ENCODE data around the gene LRP6.

DNA sequence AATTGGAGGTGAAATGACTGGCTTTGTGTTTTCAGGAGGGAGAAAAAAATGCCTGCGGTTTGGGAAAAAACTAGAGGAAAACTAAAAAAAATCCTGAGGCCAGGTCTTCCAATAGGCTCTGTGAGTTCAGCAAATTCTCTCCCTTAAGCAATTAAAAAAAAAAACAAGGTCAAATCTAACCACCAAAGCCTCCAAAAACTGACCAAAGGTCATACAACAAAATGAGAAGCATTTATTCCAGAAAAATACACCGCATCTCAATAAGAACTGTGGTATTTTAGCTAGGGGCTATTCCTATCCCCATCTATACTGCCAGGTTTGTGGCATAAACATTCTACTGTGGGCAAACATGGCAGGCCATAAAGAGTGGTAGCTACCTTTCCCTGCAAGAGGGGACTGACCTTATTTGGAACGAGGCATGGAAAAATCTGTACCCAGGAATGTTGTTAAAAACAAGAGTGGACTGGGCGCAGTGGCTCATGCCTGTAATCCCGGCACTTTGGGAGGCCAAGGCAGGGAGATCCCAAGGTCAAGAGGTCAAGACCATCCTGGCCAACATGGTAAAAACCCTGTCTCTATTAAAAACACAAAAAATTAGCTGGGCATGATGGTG lies 60.0 kb downstream of the LRP6 start:
- TF ChIP-seq, protein P1, sequence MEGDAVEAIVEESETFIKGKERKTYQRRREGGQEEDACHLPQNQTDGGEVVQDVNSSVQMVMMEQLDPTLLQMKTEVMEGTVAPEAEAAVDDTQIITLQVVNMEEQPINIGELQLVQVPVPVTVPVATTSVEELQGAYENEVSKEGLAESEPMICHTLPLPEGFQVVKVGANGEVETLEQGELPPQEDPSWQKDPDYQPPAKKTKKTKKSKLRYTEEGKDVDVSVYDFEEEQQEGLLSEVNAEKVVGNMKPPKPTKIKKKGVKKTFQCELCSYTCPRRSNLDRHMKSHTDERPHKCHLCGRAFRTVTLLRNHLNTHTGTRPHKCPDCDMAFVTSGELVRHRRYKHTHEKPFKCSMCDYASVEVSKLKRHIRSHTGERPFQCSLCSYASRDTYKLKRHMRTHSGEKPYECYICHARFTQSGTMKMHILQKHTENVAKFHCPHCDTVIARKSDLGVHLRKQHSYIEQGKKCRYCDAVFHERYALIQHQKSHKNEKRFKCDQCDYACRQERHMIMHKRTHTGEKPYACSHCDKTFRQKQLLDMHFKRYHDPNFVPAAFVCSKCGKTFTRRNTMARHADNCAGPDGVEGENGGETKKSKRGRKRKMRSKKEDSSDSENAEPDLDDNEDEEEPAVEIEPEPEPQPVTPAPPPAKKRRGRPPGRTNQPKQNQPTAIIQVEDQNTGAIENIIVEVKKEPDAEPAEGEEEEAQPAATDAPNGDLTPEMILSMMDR (conservative IDR thresholded peaks at IDR 0.05; ENCODE audit: low read depth in 2 of 2): no peak
- TF ChIP-seq POLR2AphosphoS5 (IDR thresholded peaks at IDR 0.05; ENCODE audit: low read depth) (no peak), ZNF114 (CRISPR knock-in tag; IDR thresholded peaks at IDR 0.05) (no peak), EZH2phosphoT487 (IDR thresholded peaks at IDR 0.05; ENCODE audit: unreplicated experiment) (no peak), EZH2 (IDR thresholded peaks at IDR 0.05; ENCODE audit: low read depth, unreplicated experiment) (no peak), JUNB (IDR thresholded peaks at IDR 0.05; ENCODE audit: unreplicated experiment) (no peak), CREB1 (CRISPR knock-in tag; IDR thresholded peaks at IDR 0.05; ENCODE audit: low read depth) (no peak), ZNF331 (CRISPR knock-in tag; IDR thresholded peaks at IDR 0.05; ENCODE audit: low read depth) (no peak), STAT1 (IDR thresholded peaks at IDR 0.05; ENCODE audit: unreplicated experiment) (no peak)
- TF ChIP-seq, protein P2, sequence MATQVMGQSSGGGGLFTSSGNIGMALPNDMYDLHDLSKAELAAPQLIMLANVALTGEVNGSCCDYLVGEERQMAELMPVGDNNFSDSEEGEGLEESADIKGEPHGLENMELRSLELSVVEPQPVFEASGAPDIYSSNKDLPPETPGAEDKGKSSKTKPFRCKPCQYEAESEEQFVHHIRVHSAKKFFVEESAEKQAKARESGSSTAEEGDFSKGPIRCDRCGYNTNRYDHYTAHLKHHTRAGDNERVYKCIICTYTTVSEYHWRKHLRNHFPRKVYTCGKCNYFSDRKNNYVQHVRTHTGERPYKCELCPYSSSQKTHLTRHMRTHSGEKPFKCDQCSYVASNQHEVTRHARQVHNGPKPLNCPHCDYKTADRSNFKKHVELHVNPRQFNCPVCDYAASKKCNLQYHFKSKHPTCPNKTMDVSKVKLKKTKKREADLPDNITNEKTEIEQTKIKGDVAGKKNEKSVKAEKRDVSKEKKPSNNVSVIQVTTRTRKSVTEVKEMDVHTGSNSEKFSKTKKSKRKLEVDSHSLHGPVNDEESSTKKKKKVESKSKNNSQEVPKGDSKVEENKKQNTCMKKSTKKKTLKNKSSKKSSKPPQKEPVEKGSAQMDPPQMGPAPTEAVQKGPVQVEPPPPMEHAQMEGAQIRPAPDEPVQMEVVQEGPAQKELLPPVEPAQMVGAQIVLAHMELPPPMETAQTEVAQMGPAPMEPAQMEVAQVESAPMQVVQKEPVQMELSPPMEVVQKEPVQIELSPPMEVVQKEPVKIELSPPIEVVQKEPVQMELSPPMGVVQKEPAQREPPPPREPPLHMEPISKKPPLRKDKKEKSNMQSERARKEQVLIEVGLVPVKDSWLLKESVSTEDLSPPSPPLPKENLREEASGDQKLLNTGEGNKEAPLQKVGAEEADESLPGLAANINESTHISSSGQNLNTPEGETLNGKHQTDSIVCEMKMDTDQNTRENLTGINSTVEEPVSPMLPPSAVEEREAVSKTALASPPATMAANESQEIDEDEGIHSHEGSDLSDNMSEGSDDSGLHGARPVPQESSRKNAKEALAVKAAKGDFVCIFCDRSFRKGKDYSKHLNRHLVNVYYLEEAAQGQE (IDR thresholded peaks at IDR 0.05; ENCODE audit: unreplicated experiment): no peak
- TF ChIP-seq, protein P3, sequence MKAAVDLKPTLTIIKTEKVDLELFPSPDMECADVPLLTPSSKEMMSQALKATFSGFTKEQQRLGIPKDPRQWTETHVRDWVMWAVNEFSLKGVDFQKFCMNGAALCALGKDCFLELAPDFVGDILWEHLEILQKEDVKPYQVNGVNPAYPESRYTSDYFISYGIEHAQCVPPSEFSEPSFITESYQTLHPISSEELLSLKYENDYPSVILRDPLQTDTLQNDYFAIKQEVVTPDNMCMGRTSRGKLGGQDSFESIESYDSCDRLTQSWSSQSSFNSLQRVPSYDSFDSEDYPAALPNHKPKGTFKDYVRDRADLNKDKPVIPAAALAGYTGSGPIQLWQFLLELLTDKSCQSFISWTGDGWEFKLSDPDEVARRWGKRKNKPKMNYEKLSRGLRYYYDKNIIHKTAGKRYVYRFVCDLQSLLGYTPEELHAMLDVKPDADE (IDR thresholded peaks at IDR 0.05): no peak
